HCT116 (cell line): ENCODE data around the gene FCHSD2.

ENCODE experiments used
- POLR2AphosphoS5 ChIP-seq: IDR thresholded peaks from 2 replicates; pipeline ENCODE4 v1.6.1; 2011; ENCODE audit warnings: mild to moderate bottlenecking, low read depth, low read length, moderate library complexity
- TF ChIP-seq, protein P1 (sequence below), 3 experiments: fragments of 200-600 bp in 1 of 3; sonication (generic) in 1 of 3; IDR thresholded peaks in 2 of 3; conservative IDR thresholded peaks in 1 of 3; 2 replicates each; pipeline ENCODE4 v1.5.1; 2012 to 2017; ENCODE audit warnings: low read depth in 2 of 3, low read length in 2 of 3, antibody characterized with exemption in 1 of 3, borderline replicate concordance in 1 of 3, control low read depth in 1 of 3, mild to moderate bottlenecking in 1 of 3, mixed read lengths in 1 of 3, mixed run types in 1 of 3, moderate library complexity in 1 of 3; ENCODE audit not compliant: insufficient read depth in 1 of 3
- TF ChIP-seq, protein P2 (sequence below): IDR thresholded peaks from 2 replicates; pipeline ENCODE4 v1.6.1; 2012

DNA sequence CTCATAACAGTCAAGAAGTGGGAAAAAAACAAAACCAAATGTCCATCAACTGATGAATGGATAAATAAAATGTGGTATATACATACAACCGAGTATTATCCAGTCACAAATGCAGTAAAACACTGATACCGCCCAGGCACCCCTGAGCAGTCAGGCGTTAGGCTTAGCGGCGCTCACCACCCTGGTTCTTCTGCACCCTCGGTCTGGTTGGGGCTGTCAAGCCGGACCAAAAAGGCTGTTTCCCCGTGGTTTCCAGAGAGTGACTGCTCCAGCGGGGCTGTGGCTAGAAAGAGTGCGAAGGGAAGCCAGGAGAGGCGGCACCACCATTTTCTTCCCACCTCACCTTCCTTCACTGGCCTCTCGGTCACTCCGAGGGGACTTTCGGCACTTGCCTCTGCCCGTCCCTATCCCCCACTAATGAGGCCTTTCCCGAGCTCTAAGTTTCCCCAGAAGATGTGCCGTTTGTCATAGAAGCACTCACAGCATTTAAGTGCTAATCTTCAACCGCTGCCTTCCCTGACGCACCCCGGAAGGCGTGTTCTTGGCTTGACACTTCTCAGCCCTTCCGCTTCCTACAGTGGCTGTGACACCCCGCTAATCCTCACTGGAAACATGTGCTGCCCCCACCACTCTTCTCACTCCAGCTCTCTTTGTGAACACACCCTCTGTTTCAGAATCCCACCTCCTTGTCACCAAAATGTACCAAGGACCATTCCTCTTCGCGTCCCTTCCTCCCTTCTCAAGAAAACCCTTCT is 42.4 kb downstream of the FCHSD2 start:
- no peak for TF ChIP-seq POLR2AphosphoS5
- TF ChIP-seq, protein P1, sequence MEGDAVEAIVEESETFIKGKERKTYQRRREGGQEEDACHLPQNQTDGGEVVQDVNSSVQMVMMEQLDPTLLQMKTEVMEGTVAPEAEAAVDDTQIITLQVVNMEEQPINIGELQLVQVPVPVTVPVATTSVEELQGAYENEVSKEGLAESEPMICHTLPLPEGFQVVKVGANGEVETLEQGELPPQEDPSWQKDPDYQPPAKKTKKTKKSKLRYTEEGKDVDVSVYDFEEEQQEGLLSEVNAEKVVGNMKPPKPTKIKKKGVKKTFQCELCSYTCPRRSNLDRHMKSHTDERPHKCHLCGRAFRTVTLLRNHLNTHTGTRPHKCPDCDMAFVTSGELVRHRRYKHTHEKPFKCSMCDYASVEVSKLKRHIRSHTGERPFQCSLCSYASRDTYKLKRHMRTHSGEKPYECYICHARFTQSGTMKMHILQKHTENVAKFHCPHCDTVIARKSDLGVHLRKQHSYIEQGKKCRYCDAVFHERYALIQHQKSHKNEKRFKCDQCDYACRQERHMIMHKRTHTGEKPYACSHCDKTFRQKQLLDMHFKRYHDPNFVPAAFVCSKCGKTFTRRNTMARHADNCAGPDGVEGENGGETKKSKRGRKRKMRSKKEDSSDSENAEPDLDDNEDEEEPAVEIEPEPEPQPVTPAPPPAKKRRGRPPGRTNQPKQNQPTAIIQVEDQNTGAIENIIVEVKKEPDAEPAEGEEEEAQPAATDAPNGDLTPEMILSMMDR (IDR thresholded peaks at IDR 0.05 in 2 of 3, conservative IDR thresholded peaks at IDR 0.05 in 1 of 3; ENCODE audit: borderline replicate concordance in 1 of 3, insufficient read depth in 1 of 3, low read depth in 2 of 3, low read length in 2 of 3) = no peak
- TF ChIP-seq, protein P2, sequence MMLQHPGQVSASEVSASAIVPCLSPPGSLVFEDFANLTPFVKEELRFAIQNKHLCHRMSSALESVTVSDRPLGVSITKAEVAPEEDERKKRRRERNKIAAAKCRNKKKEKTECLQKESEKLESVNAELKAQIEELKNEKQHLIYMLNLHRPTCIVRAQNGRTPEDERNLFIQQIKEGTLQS = no peak
